Subcutaneous abdominal adipose tissue (tissue), 5 donors: Measurements from ENCODE around the gene TRIM6.
A peak's percentile ranks its signal among the peaks of the same experiment; 100 is the strongest.
"Not testable (repeated sequence)": the region's sequence is repeated elsewhere in the genome, so short reads cannot be mapped to it uniquely, and the experiment has no call there.

Experiments
- H3K27ac ChIP-seq: one replicate; pipeline ENCODE4 v1.7.0; 2013; ENCODE audit warnings: low read depth, mild to moderate bottlenecking, inconsistent platforms, low read length, moderate library complexity
- H3K27me3 ChIP-seq, 5 donors: one replicate each; pipeline ENCODE4 v1.7.0; 2013; ENCODE audit warnings: low read length in 5 of 5, inconsistent platforms in 1 of 5; ENCODE audit not compliant: control insufficient read depth in 5 of 5, insufficient read depth in 4 of 5
- H3K36me3 ChIP-seq, 5 donors: one replicate each; pipeline ENCODE4 v1.7.0; 2013; ENCODE audit warnings: low read length in 5 of 5; ENCODE audit not compliant: control insufficient read depth in 5 of 5, insufficient read depth in 5 of 5
- H3K4me1 ChIP-seq, 5 donors: one replicate each; pipeline ENCODE4 v1.7.0; 2013; ENCODE audit warnings: low read length in 5 of 5, mild to moderate bottlenecking in 3 of 5, moderate library complexity in 1 of 5; ENCODE audit not compliant: control insufficient read depth in 5 of 5, insufficient read depth in 5 of 5
- H3K4me3 ChIP-seq, 5 donors: one replicate each; pipeline ENCODE4 v1.7.0; 2013; ENCODE audit warnings: low read length in 5 of 5, low read depth in 1 of 5
- H3K9ac ChIP-seq, 5 donors: one replicate each; pipeline ENCODE4 v1.7.0; 2013; ENCODE audit warnings: low read length in 5 of 5, mild to moderate bottlenecking in 4 of 5, moderate library complexity in 3 of 5
- H3K9me3 ChIP-seq, 5 donors: one replicate each; pipeline ENCODE4 v1.7.0; 2013; ENCODE audit warnings: low read length in 5 of 5; ENCODE audit not compliant: control insufficient read depth in 5 of 5
- donor health status: healthy.
- donor health status: healthy.
- donor health status: healthy.
- donor health status: healthy.
- donor health status: healthy.

Gene TRIM6

GRCh38 chr11:5602791-5603190 lies 6.4 kb downstream of the TRIM6 start:
- H3K4me1 ChIP-seq, result peaks cover 0 to 23% (median 21%) of the 10 kb centered on the region in 5 donors
- H3K9ac ChIP-seq, H3K4me3 ChIP-seq, H3K27me3 ChIP-seq, H3K9me3 ChIP-seq, H3K27ac ChIP-seq: not testable (repeated sequence)
- peaks cover 0 to 15% (median 14%) of the 10 kb centered on the region in 5 donors for H3K36me3 ChIP-seq

- no peak overlapping the region for H3K27ac ChIP-seq
- peaks cover 0 to 19% (median 16%) of the 10 kb centered on the region in 5 donors for H3K4me1 ChIP-seq
- no peaks in the 10 kb centered on the region for H3K27me3 ChIP-seq
- no peak overlapping the region for H3K9ac ChIP-seq
- H3K4me3 ChIP-seq, result peak overlapping the region in 1 of 5 donors; percentile 4
- H3K9me3 ChIP-seq, result no peaks in the 10 kb centered on the region
- H3K36me3 ChIP-seq, result peaks cover 0 to 15% (median 14%) of the 10 kb centered on the region in 5 donors
These were observed 6.9 kb downstream of the TRIM6 start for GRCh38 chr11:5603326-5603725.

- Histone ChIP-seq H3K4me3 (no peak overlapping the region), H3K9me3 (no peaks in the 10 kb centered on the region), H3K4me1 (peaks cover 0 to 19% (median 15%) of the 10 kb centered on the region in 5 donors), H3K9ac (no peak overlapping the region), H3K36me3 (peaks cover 0 to 15% (median 14%) of the 10 kb centered on the region in 5 donors), H3K27ac (no peak overlapping the region), H3K27me3 (no peaks in the 10 kb centered on the region)
These were observed 8.5 kb downstream of the TRIM6 start for GRCh38 chr11:5604896-5605295.

- no peak overlapping the region for H3K9ac ChIP-seq
- no peak overlapping the region for H3K4me3 ChIP-seq
- H3K27ac ChIP-seq, result no peak overlapping the region
- H3K27me3 ChIP-seq, result no peaks in the 10 kb centered on the region
- H3K4me1 ChIP-seq, result peaks cover 0 to 16% (median 15%) of the 10 kb centered on the region in 5 donors
- H3K9me3 ChIP-seq, result no peaks in the 10 kb centered on the region
- peaks cover 0 to 24% (median 19%) of the 10 kb centered on the region in 5 donors for H3K36me3 ChIP-seq
These were observed 9.4 kb downstream of the TRIM6 start for GRCh38 chr11:5605849-5606248.

GRCh38 chr11:5608808-5609207 lies 12.4 kb downstream of the TRIM6 start:
- Histone ChIP-seq H3K36me3 (peaks cover 3 to 25% (median 20%) of the 10 kb centered on the region in 5 donors), H3K27ac (peak overlapping the region; percentile 13)

GRCh38 chr11:5610446-5610845 lies 14.0 kb downstream of the TRIM6 start:
- no peaks in the 10 kb centered on the region for H3K27me3 ChIP-seq
- peaks cover 0 to 5% (median 0%) of the 10 kb centered on the region in 5 donors for H3K4me1 ChIP-seq
- no peak overlapping the region for H3K4me3 ChIP-seq
- H3K9me3 ChIP-seq, result no peaks in the 10 kb centered on the region
- peaks cover 3 to 15% (median 10%) of the 10 kb centered on the region in 5 donors for H3K36me3 ChIP-seq
- no peak overlapping the region for H3K27ac ChIP-seq
- H3K9ac ChIP-seq, result no peak overlapping the region

More at GRCh38 chr11:5608808-5609207, 12.4 kb downstream of the TRIM6 start:
- Histone ChIP-seq H3K4me3 (no peak overlapping the region), H3K9me3 (no peaks in the 10 kb centered on the region), H3K4me1 (peaks cover 0 to 5% (median 1%) of the 10 kb centered on the region in 5 donors), H3K9ac (no peak overlapping the region), H3K27me3 (no peaks in the 10 kb centered on the region)

GRCh38 chr11:5611627-5612026 lies 15.2 kb downstream of the TRIM6 start:
- Histone ChIP-seq H3K36me3 (peaks cover 3 to 11% (median 6%) of the 10 kb centered on the region in 5 donors), H3K4me1 (peaks cover 0 to 5% (median 0%) of the 10 kb centered on the region in 5 donors), H3K4me3 (no peak overlapping the region), H3K27ac (no peak overlapping the region), H3K9me3 (no peaks in the 10 kb centered on the region), H3K27me3 (no peaks in the 10 kb centered on the region), H3K9ac (no peak overlapping the region)

GRCh38 chr11:5618807-5619206 lies 22.4 kb downstream of the TRIM6 start:
- peaks cover 0 to 8% (median 7%) of the 10 kb centered on the region in 5 donors for H3K4me1 ChIP-seq
- no peaks in the 10 kb centered on the region for H3K27me3 ChIP-seq
- no peak overlapping the region for H3K9ac ChIP-seq
- H3K9me3 ChIP-seq, result no peaks in the 10 kb centered on the region
- H3K36me3 ChIP-seq, result no peaks in the 10 kb centered on the region
- H3K27ac ChIP-seq, result no peak overlapping the region
- H3K4me3 ChIP-seq, result no peak overlapping the region

- no peaks in the 10 kb centered on the region for H3K9me3 ChIP-seq
- no peak overlapping the region for H3K9ac ChIP-seq
- peaks cover 3 to 24% (median 21%) of the 10 kb centered on the region in 5 donors for H3K4me1 ChIP-seq
- no peak overlapping the region for H3K27ac ChIP-seq
- H3K4me3 ChIP-seq, result no peak overlapping the region
- no peaks in the 10 kb centered on the region for H3K27me3 ChIP-seq
- no peaks in the 10 kb centered on the region for H3K36me3 ChIP-seq
These were observed 24.4 kb downstream of the TRIM6 start for GRCh38 chr11:5620651-5621521.

GRCh38 chr11:5621580-5621979 lies 25.1 kb downstream of the TRIM6 start:
- no peak overlapping the region for H3K4me3 ChIP-seq
- peaks cover 3 to 27% (median 25%) of the 10 kb centered on the region in 5 donors for H3K4me1 ChIP-seq
- H3K27me3 ChIP-seq, result no peaks in the 10 kb centered on the region
- H3K27ac ChIP-seq, result no peak overlapping the region
- H3K36me3 ChIP-seq, result no peaks in the 10 kb centered on the region
- no peaks in the 10 kb centered on the region for H3K9me3 ChIP-seq
- no peak overlapping the region for H3K9ac ChIP-seq
